A549 (cell line): ENCODE results near the gene FUZ. TPM values are rescaled to one million over a fixed set of nuclear protein-coding genes. Genes with fewer than 3 reads are reported as not detected.
A peak's percentile ranks its signal among the peaks of the same experiment; 100 is the strongest.

Source experiments
- ATAC-seq, 2 experiments: fragments of 200-7000 bp in 1 of 2; fragments of >200 bp in 1 of 2; cut with Nextera tagmentation in 1 of 2; cut with Tn5 transposase in 1 of 2; 3 replicates each; pipeline versions ENCODE4 v1.8.0 to v1.9.1; 2018 to 2020; ENCODE audit warnings: mild to moderate bottlenecking in 1 of 2, moderate library complexity in 1 of 2
- CTCF ChIA-PET: fragments of 300-600 bp; sonication (Branson Sonifier 250); formaldehyde crosslinking; extraction: SDS; loops from one replicate; lab custom pipeline; 2021; ENCODE audit warnings: antibody characterized with exemption, inconsistent platforms; lab: Yijun Ruan, JAX
- POLR2A ChIA-PET: fragments of 350-600 bp; formaldehyde crosslinking; extraction: SDS; loops from one replicate; lab custom pipeline; 2021; ENCODE audit warnings: antibody characterized with exemption, inconsistent platforms; lab: Yijun Ruan, JAX
- DNase-seq, 2 experiments: peaks; one replicate each; pipeline versions ENCODE4 v3.0.0 to v3.0.0-alpha.2; 2011 to 2016; ENCODE audit warnings: low read depth in 1 of 2, low spot score in 1 of 2
- FAIRE-seq: peaks from 2 replicates; lab custom pipeline; 2011; peaks lifted over from hg19 to GRCh38; lab: Jason Lieb, UNC
- H3K27ac ChIP-seq, 2 experiments: fragments of >200 bp; sonication (Bioruptor Twin); formaldehyde crosslinking; 3 replicates each; pipeline ENCODE4 v1.5.1; 2016 to 2017
- H3K4me1 ChIP-seq: fragments of >200 bp; sonication (Bioruptor Twin); formaldehyde crosslinking; 3 replicates; pipeline ENCODE4 v1.6.1; 2016
- H3K4me2 ChIP-seq: fragments of >200 bp; sonication (Bioruptor Twin); formaldehyde crosslinking; 3 replicates; pipeline ENCODE4 v1.6.1; 2016
- H3K4me3 ChIP-seq: fragments of >200 bp; sonication (Bioruptor Twin); formaldehyde crosslinking; 3 replicates; pipeline ENCODE4 v1.5.1; 2016
- H3K9me3 ChIP-seq: fragments of >200 bp; sonication (Bioruptor Twin); formaldehyde crosslinking; 3 replicates; pipeline ENCODE4 v1.6.1; 2016
- CBX8 ChIP-seq: fragments of 200-600 bp; sonication (generic); IDR thresholded peaks from 2 replicates; pipeline ENCODE4 v1.6.1; 2016
- CEBPB ChIP-seq, 2 experiments: fragments of >200 bp in 1 of 2; sonication (Bioruptor Twin) in 1 of 2; formaldehyde crosslinking in 1 of 2; IDR thresholded peaks; 2 replicates each; pipeline ENCODE4 v1.6.1; 2012 to 2016
- CHD2 ChIP-seq: fragments of 150-350 bp; IDR thresholded peaks from 2 replicates; pipeline ENCODE4 v1.6.1; 2014; ENCODE audit warnings: low read length; ENCODE audit not compliant: partially characterized antibody
- CHD4 ChIP-seq: fragments of 200-600 bp; sonication (generic); IDR thresholded peaks from 2 replicates; pipeline ENCODE4 v1.6.1; 2016; ENCODE audit warnings: antibody characterized with exemption, mild to moderate bottlenecking, borderline replicate concordance
- FOXS1 ChIP-seq: fragments of 250-450 bp; sonication (Bioruptor Pico); IDR thresholded peaks from 2 replicates; pipeline ENCODE4 v1.5.0; 2020; ENCODE audit warnings: mild to moderate bottlenecking, moderate library complexity
- GATA3 ChIP-seq: IDR thresholded peaks from 2 replicates; pipeline ENCODE4 v1.6.1; 2012; ENCODE audit warnings: borderline replicate concordance
- HDAC2 ChIP-seq: fragments of 200-600 bp; sonication (generic); IDR thresholded peaks from 2 replicates; pipeline ENCODE4 v1.6.1; 2016
- HEYL ChIP-seq: fragments of 250-450 bp; sonication (Bioruptor Pico); IDR thresholded peaks from 2 replicates; pipeline ENCODE4 v1.8.0; 2021; ENCODE audit warnings: mild to moderate bottlenecking, moderate library complexity
- HOXA7 ChIP-seq: fragments of 250-450 bp; sonication (Bioruptor Pico); IDR thresholded peaks from 2 replicates; pipeline ENCODE4 v1.5.0; 2020; ENCODE audit warnings: mild to moderate bottlenecking, moderate library complexity
- HOXB13 ChIP-seq: fragments of 250-450 bp; sonication (Bioruptor Pico); IDR thresholded peaks from 2 replicates; pipeline ENCODE4 v1.5.0; 2020; ENCODE audit warnings: low read depth, mild to moderate bottlenecking, moderate library complexity
- HOXB5 ChIP-seq: fragments of 250-450 bp; sonication (Bioruptor Pico); IDR thresholded peaks from 2 replicates; pipeline ENCODE4 v1.5.0; 2020; ENCODE audit warnings: mild to moderate bottlenecking, moderate library complexity
- KDM5A ChIP-seq: fragments of 200-600 bp; sonication (generic); IDR thresholded peaks from 2 replicates; pipeline ENCODE4 v1.6.1; 2016; ENCODE audit warnings: antibody characterized with exemption, mild to moderate bottlenecking
- MAFK ChIP-seq: fragments of 450-650 bp; IDR thresholded peaks from 2 replicates; pipeline ENCODE4 v1.6.1; 2014; ENCODE audit not compliant: partially characterized antibody
- MAZ ChIP-seq: fragments of 150-350 bp; IDR thresholded peaks from 2 replicates; pipeline ENCODE4 v1.6.1; 2014; ENCODE audit warnings: antibody characterized with exemption, low read depth, low read length, borderline replicate concordance
- NPAS2 ChIP-seq: fragments of 250-450 bp; sonication (Bioruptor Pico); IDR thresholded peaks from 2 replicates; pipeline ENCODE4 v1.8.0; 2022; ENCODE audit warnings: mild to moderate bottlenecking, moderate library complexity, borderline replicate concordance
- NR3C1 ChIP-seq: fragments of >200 bp; sonication (Bioruptor Twin); formaldehyde crosslinking; IDR thresholded peaks from 3 replicates; pipeline ENCODE4 v1.6.1; 2017
- RCOR1 ChIP-seq: fragments of 150-350 bp; IDR thresholded peaks from 2 replicates; pipeline ENCODE4 v1.6.1; 2014; ENCODE audit warnings: antibody characterized with exemption, low read length, low read depth
- RFX5 ChIP-seq: fragments of 450-650 bp; IDR thresholded peaks from 2 replicates; pipeline ENCODE4 v1.7.1; 2014; ENCODE audit warnings: antibody characterized with exemption, mild to moderate bottlenecking, moderate library complexity
- USF2 ChIP-seq: fragments of 450-650 bp; IDR thresholded peaks from 2 replicates; pipeline ENCODE4 v1.6.1; 2014; ENCODE audit warnings: antibody characterized with exemption
- ZFP36 ChIP-seq: fragments of 450-650 bp; IDR thresholded peaks from 2 replicates; pipeline ENCODE4 v1.6.1; 2014; ENCODE audit warnings: borderline replicate concordance; ENCODE audit not compliant: partially characterized antibody
- ZNF302 ChIP-seq: fragments of 250-450 bp; sonication (Bioruptor Pico); IDR thresholded peaks from 2 replicates; pipeline ENCODE4 v1.9.0; 2021; ENCODE audit warnings: inconsistent platforms, mild to moderate bottlenecking, moderate library complexity
- WGBS: methylation state at CpG from one replicate; pipeline ENCODE4 v1.1.6; 2017; ENCODE audit errors: missing lambda C conversion rate; 5-methylcytosine and 5-hydroxymethylcytosine counted together
- polyA plus RNA-seq, 4 experiments: library from polyadenylated mRNA; depleted of rRNA in 3 of 4; stranded (reverse); fragments of >200 nt; fragmentation: RNase III in 1 of 4; extraction: RNeasy Plus Mini Kit Qiagen cat#74134 plus additional on column Dnase treatment in 1 of 4; gene quantifications; 2 replicates in 3 of 4; 3 replicates in 1 of 4; pipeline ENCODE4 v1.2.3, GENCODE V29; 2011 to 2017
- TF ChIP-seq, protein P1 (sequence below): fragments of 200-600 bp; sonication (generic); IDR thresholded peaks from 2 replicates; pipeline ENCODE4 v1.6.1; 2016; ENCODE audit warnings: antibody characterized with exemption, mild to moderate bottlenecking, moderate library complexity

Gene FUZ
- polyA plus RNA-seq, 2 of the 4 experiments (the other 2 are of a cell fraction): 12.5 to 21.7 TPM

GRCh38 chr19:49779731-49780555 lies 33.1 kb downstream of the FUZ start:
- H3K27ac ChIP-seq: no peak overlapping the region
- no peak overlapping the region for H3K4me2 ChIP-seq
- no peak overlapping the region for H3K4me3 ChIP-seq
- ChIA-PET POLR2A (no interaction called here), CTCF (interaction anchor here (0.6 to 0.9 kb wide), 2 partner anchors 90 to 194 kb away, joined by 3 to 4 read pairs; no protein-coding TSS in a partner anchor)
- TF ChIP-seq ZFP36 (peak; percentile 80), GATA3 (no peak), HEYL (no peak), HOXB13 (no peak)
- FAIRE-seq (no peak), ATAC-seq (no peak), DNase-seq (no peak)
- 0 out of 3 replicates have a peak, but pooled peaks cover 3% of the 10 kb centered on the region for H3K9me3 ChIP-seq
- 84% methylated on average over 11 of the region's 11 CpGs for WGBS
- no peaks in the 10 kb centered on the region for H3K4me1 ChIP-seq

- Histone ChIP-seq H3K9me3 (no peaks in the 10 kb centered on the region), H3K4me2 (no peak overlapping the region), H3K27ac (no peak overlapping the region), H3K4me3 (no peak overlapping the region), H3K4me1 (no peaks in the 10 kb centered on the region)
- no peak for DNase-seq
- no peak for ATAC-seq
- CTCF ChIA-PET: interaction anchor here (2.1 kb wide), 1 partner anchor 9 kb away, joined by 5 read pairs; the partner anchor contains the start of gene AP2A1
- FAIRE-seq: no peak
- 91% methylated on average over 6 of the region's 6 CpGs for WGBS
- TF ChIP-seq HOXA7 (CRISPR knock-in tag) (no peak), CEBPB (IDR thresholded peaks at IDR 0.05) (no peak), RCOR1 (no peak)
- POLR2A ChIA-PET: no interaction called here
Measured at GRCh38 chr19:49776371-49776764, 36.7 kb downstream of the FUZ start.

- no peak for FAIRE-seq
- 97% methylated on average over 20 of the region's 20 CpGs for WGBS
Measured at GRCh38 chr19:49775742-49776370, 37.2 kb downstream of the FUZ start.

GRCh38 chr19:49774969-49775368 lies 38.1 kb downstream of the FUZ start:
- TF ChIP-seq MAZ (no peak), CHD2 (no peak), HDAC2 (no peak), USF2 (no peak), HOXB5 (CRISPR knock-in tag) (no peak), GATA3 (no peak), KDM5A (no peak), ZNF302 (no peak), CBX8 (no peak), FOXS1 (CRISPR knock-in tag) (no peak), CHD4 (no peak)
- TF ChIP-seq, protein P1, sequence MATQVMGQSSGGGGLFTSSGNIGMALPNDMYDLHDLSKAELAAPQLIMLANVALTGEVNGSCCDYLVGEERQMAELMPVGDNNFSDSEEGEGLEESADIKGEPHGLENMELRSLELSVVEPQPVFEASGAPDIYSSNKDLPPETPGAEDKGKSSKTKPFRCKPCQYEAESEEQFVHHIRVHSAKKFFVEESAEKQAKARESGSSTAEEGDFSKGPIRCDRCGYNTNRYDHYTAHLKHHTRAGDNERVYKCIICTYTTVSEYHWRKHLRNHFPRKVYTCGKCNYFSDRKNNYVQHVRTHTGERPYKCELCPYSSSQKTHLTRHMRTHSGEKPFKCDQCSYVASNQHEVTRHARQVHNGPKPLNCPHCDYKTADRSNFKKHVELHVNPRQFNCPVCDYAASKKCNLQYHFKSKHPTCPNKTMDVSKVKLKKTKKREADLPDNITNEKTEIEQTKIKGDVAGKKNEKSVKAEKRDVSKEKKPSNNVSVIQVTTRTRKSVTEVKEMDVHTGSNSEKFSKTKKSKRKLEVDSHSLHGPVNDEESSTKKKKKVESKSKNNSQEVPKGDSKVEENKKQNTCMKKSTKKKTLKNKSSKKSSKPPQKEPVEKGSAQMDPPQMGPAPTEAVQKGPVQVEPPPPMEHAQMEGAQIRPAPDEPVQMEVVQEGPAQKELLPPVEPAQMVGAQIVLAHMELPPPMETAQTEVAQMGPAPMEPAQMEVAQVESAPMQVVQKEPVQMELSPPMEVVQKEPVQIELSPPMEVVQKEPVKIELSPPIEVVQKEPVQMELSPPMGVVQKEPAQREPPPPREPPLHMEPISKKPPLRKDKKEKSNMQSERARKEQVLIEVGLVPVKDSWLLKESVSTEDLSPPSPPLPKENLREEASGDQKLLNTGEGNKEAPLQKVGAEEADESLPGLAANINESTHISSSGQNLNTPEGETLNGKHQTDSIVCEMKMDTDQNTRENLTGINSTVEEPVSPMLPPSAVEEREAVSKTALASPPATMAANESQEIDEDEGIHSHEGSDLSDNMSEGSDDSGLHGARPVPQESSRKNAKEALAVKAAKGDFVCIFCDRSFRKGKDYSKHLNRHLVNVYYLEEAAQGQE: no peak
- TF ChIP-seq, all 56 proteins: peak for 0
- no peak overlapping the region for H3K27ac ChIP-seq
- ATAC-seq: no peak
- DNase-seq: no peak
- no peak overlapping the region for H3K4me3 ChIP-seq
- H3K4me1 ChIP-seq: no peaks in the 10 kb centered on the region
- CTCF ChIA-PET: interaction anchor here (0.7 kb wide), 1 partner anchor 330 kb away, joined by 4 read pairs; no protein-coding TSS in a partner anchor
- FAIRE-seq: no peak
- no peak overlapping the region for H3K4me2 ChIP-seq
- POLR2A ChIA-PET: no interaction called here
- no peaks in the 10 kb centered on the region for H3K9me3 ChIP-seq
- 98% methylated on average over 8 of the region's 8 CpGs for whole genome bisulfite sequencing

More at GRCh38 chr19:49775742-49776370, 37.2 kb downstream of the FUZ start:
- Histone ChIP-seq H3K9me3 (no peaks in the 10 kb centered on the region), H3K4me2 (no peak overlapping the region), H3K27ac (no peak overlapping the region), H3K4me1 (no peaks in the 10 kb centered on the region), H3K4me3 (no peak overlapping the region)
- CTCF ChIA-PET: interaction anchor here (2.1 kb wide), 1 partner anchor 9 kb away, joined by 5 read pairs; the partner anchor contains the start of gene AP2A1
- ATAC-seq: no peak
- POLR2A ChIA-PET: no interaction called here
- TF ChIP-seq RFX5: no peak
- TF ChIP-seq MAFK: no peak
- TF ChIP-seq NPAS2 (CRISPR knock-in tag): no peak
- no peak for TF ChIP-seq NR3C1
- TF ChIP-seq HOXA7 (CRISPR knock-in tag): no peak
- no peak for DNase-seq
